ENCODE data around the gene MXD3.

The MXD3 gene

DNA sequence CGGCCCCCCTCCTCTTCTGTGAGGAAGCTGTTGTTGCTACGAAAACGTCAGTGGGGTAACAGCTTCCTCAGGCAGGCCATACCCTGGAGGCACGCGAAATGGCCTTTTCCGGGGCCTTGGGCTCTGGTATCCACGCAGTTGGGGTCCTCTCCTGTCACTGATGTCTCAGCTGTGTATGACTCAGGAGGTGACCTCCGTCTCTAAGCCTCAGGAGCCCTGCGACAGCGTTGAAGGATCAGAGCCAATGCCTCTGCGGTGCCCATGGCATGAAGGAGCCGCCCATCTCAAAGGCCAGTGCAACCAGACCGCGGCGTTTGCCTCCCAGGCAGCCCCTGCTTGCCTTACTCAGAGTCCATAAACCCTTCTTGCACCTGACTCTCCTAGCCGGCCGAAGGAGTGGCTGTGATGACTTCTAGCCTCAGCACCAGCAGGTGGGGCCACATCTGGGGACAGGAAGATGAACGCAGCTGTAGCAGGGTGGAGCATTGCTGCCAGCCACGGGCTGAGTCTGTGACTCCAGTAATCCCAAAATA, 1.0 kb upstream of the MXD3 start:
- peak overlapping the region; percentile 93 for H3K27ac ChIP-seq (ENCODE audit: low read length)
- no peak overlapping the region for H2AFZ ChIP-seq (ENCODE audit: low read length)
- H4K20me1 ChIP-seq (ENCODE audit: insufficient read depth, low read length) = no peaks in the 10 kb centered on the region

GRCh38 chr5:177311392-177311722, 341 bp downstream of the MXD3 start:
- H3K9me2 ChIP-seq (replicated peaks; ENCODE audit: insufficient read depth, low read length) = no peaks in the 10 kb centered on the region
- H3K4me3 ChIP-seq (ENCODE audit: low read length) = peak overlapping the region; percentile 99
- H3K27ac ChIP-seq (ENCODE audit: low read length) = peak overlapping the region; percentile 93; the same call in 1 of the 2 replicates
- H2AFZ ChIP-seq (ENCODE audit: low read length) = no peak overlapping the region
- DNase-seq = no peak
- no peaks in the 10 kb centered on the region for H3K27me3 ChIP-seq (replicated peaks; ENCODE audit: insufficient read depth, low read length)
- no peaks in the 10 kb centered on the region for H3K36me3 ChIP-seq (replicated peaks; ENCODE audit: insufficient read depth, low read length)
- TF ChIP-seq CTCF (IDR thresholded peaks at IDR 0.05; ENCODE audit: low read length) = no peak
- TF ChIP-seq EZH2 (optimal IDR thresholded peaks at IDR 0.05; ENCODE audit: low read depth, low read length) = no peak
- no peak for TF ChIP-seq EZH2phosphoT487 (IDR thresholded peaks at IDR 0.05; ENCODE audit: low read length)
- peak overlapping the region; percentile 98 for H3K4me2 ChIP-seq (ENCODE audit: low read depth, low read length)
- no peaks in the 10 kb centered on the region for H3K9me3 ChIP-seq (replicated peaks; ENCODE audit: insufficient read depth, low read length)
- peaks cover 18% of the 10 kb centered on the region for H3K4me1 ChIP-seq (ENCODE audit: low read length)
- H3K79me2 ChIP-seq (ENCODE audit: low read length) = peaks cover 53% of the 10 kb centered on the region
- H3F3A ChIP-seq (ENCODE audit: insufficient read depth, low read length) = peaks cover 56% of the 10 kb centered on the region
- H3K9ac ChIP-seq (ENCODE audit: low read length) = peak overlapping the region; percentile 89
- H4K20me1 ChIP-seq (ENCODE audit: insufficient read depth, low read length) = no peaks in the 10 kb centered on the region

More for the DNA sequence above, 1.0 kb upstream of the MXD3 start:
- Histone ChIP-seq H3K27me3 (replicated peaks; ENCODE audit: insufficient read depth, low read length) (no peaks in the 10 kb centered on the region), H3K9me3 (replicated peaks; ENCODE audit: insufficient read depth, low read length) (no peaks in the 10 kb centered on the region), H3K36me3 (replicated peaks; ENCODE audit: insufficient read depth, low read length) (no peaks in the 10 kb centered on the region), H3K9ac (ENCODE audit: low read length) (peak overlapping the region; percentile 89), H3K4me3 (ENCODE audit: low read length) (peak overlapping the region; percentile 99), H3K9me2 (replicated peaks; ENCODE audit: insufficient read depth, low read length) (no peaks in the 10 kb centered on the region), H3K4me1 (ENCODE audit: low read length) (peaks cover 18% of the 10 kb centered on the region), H3K79me2 (ENCODE audit: low read length) (peaks cover 39% of the 10 kb centered on the region), H3F3A (ENCODE audit: insufficient read depth, low read length) (peaks cover 46% of the 10 kb centered on the region), H3K4me2 (ENCODE audit: low read depth, low read length) (peak overlapping the region; percentile 98)
- TF ChIP-seq CTCF (IDR thresholded peaks at IDR 0.05; ENCODE audit: low read length) = peak; percentile 41
- no peak for TF ChIP-seq EZH2 (optimal IDR thresholded peaks at IDR 0.05; ENCODE audit: low read depth, low read length)
- peak; percentile 86 for DNase-seq

DNA sequence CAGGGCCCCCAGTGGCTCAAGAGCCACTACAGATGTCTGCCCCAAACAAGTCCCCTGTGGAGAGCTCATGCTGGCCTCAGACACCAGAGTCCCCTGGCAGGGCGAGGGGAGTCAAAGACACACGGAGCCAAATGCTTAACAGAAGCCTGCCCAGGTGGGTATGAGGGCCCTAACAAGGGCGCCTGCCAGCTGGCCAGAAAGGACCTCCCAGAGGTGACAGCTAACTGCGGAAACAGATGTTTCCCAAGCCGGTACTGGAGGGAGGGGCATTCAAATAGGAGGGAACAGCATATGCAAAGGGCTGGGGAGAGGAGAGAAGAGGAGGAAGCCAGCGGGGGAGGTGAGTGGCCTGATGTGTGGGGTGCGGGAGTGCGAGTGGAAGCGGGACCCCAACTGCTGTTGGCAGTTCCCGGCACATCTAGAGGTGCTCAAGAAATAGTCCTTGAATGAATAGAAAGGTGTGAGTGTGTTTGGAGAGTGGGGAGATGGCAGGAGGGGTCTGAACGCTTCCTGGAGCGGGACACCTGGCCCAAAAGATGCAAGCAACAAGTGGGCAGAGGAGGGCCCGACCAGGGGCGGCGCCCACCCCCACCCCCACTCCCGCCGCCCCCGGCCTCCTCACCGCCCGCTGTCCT, 824 bp downstream of the MXD3 start:
- peak; percentile 73 for DNase-seq
- peaks cover 18% of the 10 kb centered on the region for H3K4me1 ChIP-seq (ENCODE audit: low read length)
- no peaks in the 10 kb centered on the region for H3K36me3 ChIP-seq (replicated peaks; ENCODE audit: insufficient read depth, low read length)
- no peaks in the 10 kb centered on the region for H4K20me1 ChIP-seq (ENCODE audit: insufficient read depth, low read length)
- H2AFZ ChIP-seq (ENCODE audit: low read length) = 0 out of 2 replicates have a peak overlapping the region, but pooled peaks have one; percentile 17
- peak overlapping the region; percentile 93; the same call in 1 of the 2 replicates for H3K27ac ChIP-seq (ENCODE audit: low read length)
- no peaks in the 10 kb centered on the region for H3K9me2 ChIP-seq (replicated peaks; ENCODE audit: insufficient read depth, low read length)
- H3K4me2 ChIP-seq (ENCODE audit: low read depth, low read length) = peak overlapping the region; percentile 98
- peak overlapping the region; percentile 99 for H3K4me3 ChIP-seq (ENCODE audit: low read length)
- H3F3A ChIP-seq (ENCODE audit: insufficient read depth, low read length) = peaks cover 55% of the 10 kb centered on the region
- H3K27me3 ChIP-seq (replicated peaks; ENCODE audit: insufficient read depth, low read length) = no peaks in the 10 kb centered on the region
- peaks cover 58% of the 10 kb centered on the region for H3K79me2 ChIP-seq (ENCODE audit: low read length)
- peak overlapping the region; percentile 89 for H3K9ac ChIP-seq (ENCODE audit: low read length)
- H3K9me3 ChIP-seq (replicated peaks; ENCODE audit: insufficient read depth, low read length) = no peaks in the 10 kb centered on the region
- TF ChIP-seq CTCF (IDR thresholded peaks at IDR 0.05; ENCODE audit: low read length) = no peak
- TF ChIP-seq EZH2 (optimal IDR thresholded peaks at IDR 0.05; ENCODE audit: low read depth, low read length) = no peak
- TF ChIP-seq EZH2phosphoT487 (IDR thresholded peaks at IDR 0.05; ENCODE audit: low read length) = no peak

Data from MM.1S (cell line).